ENCODE data around the gene PCDHA8. TPM values are rescaled to one million over a fixed set of nuclear protein-coding genes. Genes with fewer than 3 reads are reported as not detected.
"Not testable (repeated sequence)": the region's sequence is repeated elsewhere in the genome, so short reads cannot be mapped to it uniquely, and the experiment has no call there.

Gene PCDHA8
- total and polyA plus RNA-seq, 4 experiments from 2014 or later = not detected

DNA sequence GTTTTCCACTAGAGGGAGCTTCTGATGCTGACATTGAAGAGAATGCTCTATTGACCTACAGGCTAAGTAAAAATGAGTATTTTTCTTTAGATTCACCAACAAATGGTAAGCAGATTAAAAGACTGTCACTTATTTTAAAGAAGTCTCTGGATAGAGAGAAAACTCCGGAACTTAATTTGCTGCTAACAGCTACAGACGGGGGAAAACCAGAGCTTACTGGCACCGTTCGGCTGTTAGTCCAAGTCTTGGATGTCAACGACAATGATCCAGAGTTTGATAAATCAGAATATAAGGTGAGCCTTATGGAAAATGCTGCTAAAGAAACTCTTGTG is 28.5 kb downstream of the PCDHA8 start:
- Mint-ChIP-seq H3K27ac (no peak overlapping the region), H3K9me3 (peaks cover 3 to 40% (median 21%) of the 10 kb centered on the region in 8 donors), H3K27me3 (peaks cover 11 to 17% of the 10 kb centered on the region in 2 donors), H3K4me1 (peaks cover 0 to 3% (median 0%) of the 10 kb centered on the region in 4 donors), H3K4me3 (no peak overlapping the region), H3K36me3 (no peaks in the 10 kb centered on the region)
- ChIA-PET POLR2A (ENCODE audit: partially characterized antibody) (interaction anchor here (0.6 kb wide), 1 partner anchor 10 kb away, joined by 3 read pairs; no protein-coding TSS in a partner anchor), CTCF (ENCODE audit: partially characterized antibody) (no interaction called here)
- Histone ChIP-seq H3K36me3 (ENCODE audit: insufficient read depth, low read length) (no peaks in the 10 kb centered on the region), H3K27me3 (ENCODE audit: insufficient read depth, low read length) (no peaks in the 10 kb centered on the region), H3K9me3 (ENCODE audit: control insufficient read depth in 1 of 2, low read length in 2 of 2) (no peaks in the 10 kb centered on the region), H3K4me1 (ENCODE audit: insufficient read depth, low read length) (no peaks in the 10 kb centered on the region), H3K27ac (ENCODE audit: low read depth, low read length) (no peak overlapping the region), H3K4me3 (ENCODE audit: low read length in 2 of 2) (no peak overlapping the region)
- intact Hi-C loops (cut with micrococcal nuclease) = no loop called here
- no peak for DNase-seq

DNA sequence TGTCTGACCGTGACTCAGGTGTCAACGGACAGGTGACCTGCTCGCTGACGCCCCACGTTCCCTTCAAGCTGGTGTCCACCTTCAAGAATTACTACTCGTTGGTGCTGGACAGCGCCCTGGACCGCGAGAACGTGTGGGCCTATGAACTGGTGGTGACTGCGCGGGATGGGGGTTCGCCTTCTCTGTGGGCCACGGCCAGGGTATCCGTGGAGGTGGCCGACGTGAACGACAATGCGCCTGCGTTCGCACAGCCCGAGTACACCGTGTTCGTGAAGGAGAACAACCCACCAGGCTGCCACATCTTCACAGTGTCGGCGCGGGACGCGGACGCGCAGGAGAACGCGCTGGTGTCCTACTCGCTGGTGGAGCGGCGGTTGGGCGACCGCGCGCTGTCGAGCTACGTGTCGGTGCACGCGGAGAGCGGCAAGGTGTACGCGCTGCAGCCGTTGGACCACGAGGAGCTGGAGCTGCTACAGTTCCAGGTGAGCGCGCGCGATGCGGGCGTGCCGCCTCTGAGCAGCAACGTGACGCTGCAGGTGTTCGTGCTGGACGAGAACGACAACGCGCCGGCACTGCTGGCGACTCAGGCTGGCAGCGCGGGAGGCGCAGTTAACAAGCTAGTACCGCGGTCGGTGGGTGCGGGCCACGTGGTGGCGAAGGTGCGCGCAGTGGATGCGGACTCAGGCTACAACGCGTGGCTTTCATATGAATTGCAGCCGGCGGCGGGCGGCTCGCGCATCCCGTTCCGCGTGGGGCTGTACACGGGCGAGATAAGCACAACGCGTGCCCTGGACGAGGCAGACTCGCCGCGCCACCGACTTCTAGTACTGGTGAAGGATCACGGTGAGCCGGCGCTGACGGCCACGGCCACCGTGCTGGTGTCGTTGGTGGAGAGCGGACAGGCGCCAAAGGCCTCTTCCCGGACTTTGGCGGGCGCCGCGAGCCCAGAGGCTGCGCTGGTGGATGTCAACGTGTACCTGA is 29.5 kb downstream of the PCDHA8 start:
- DNase-seq = no peak
- no peaks in the 10 kb centered on the region for H3K4me1 ChIP-seq (ENCODE audit: insufficient read depth, low read length)
- no peak overlapping the region for H3K4me3 ChIP-seq (ENCODE audit: low read length in 2 of 2)
- intact Hi-C loops (cut with micrococcal nuclease) = no loop called here
- peaks cover 3 to 47% (median 27%) of the 10 kb centered on the region in 8 donors for H3K9me3 Mint-ChIP-seq
- POLR2A ChIA-PET (ENCODE audit: partially characterized antibody) = interaction anchor here (0.6 kb wide), 1 partner anchor 11 kb away, joined by 3 read pairs; no protein-coding TSS in a partner anchor
- no peaks in the 10 kb centered on the region for H3K36me3 Mint-ChIP-seq
- H3K4me3 Mint-ChIP-seq = no peak overlapping the region
- CTCF ChIA-PET (ENCODE audit: partially characterized antibody) = no interaction called here
- no peaks in the 10 kb centered on the region for H3K36me3 ChIP-seq (ENCODE audit: insufficient read depth, low read length)
- no peak overlapping the region for H3K27ac Mint-ChIP-seq
- H3K4me1 Mint-ChIP-seq = peaks cover 0 to 3% (median 0%) of the 10 kb centered on the region in 4 donors
- no peaks in the 10 kb centered on the region for H3K27me3 ChIP-seq (ENCODE audit: insufficient read depth, low read length)
- H3K27ac ChIP-seq (ENCODE audit: low read depth, low read length) = no peak overlapping the region
- H3K27me3 Mint-ChIP-seq = peaks cover 11 to 17% of the 10 kb centered on the region in 2 donors
- H3K9me3 ChIP-seq (ENCODE audit: control insufficient read depth in 1 of 2, low read length in 2 of 2) = no peaks in the 10 kb centered on the region

DNA sequence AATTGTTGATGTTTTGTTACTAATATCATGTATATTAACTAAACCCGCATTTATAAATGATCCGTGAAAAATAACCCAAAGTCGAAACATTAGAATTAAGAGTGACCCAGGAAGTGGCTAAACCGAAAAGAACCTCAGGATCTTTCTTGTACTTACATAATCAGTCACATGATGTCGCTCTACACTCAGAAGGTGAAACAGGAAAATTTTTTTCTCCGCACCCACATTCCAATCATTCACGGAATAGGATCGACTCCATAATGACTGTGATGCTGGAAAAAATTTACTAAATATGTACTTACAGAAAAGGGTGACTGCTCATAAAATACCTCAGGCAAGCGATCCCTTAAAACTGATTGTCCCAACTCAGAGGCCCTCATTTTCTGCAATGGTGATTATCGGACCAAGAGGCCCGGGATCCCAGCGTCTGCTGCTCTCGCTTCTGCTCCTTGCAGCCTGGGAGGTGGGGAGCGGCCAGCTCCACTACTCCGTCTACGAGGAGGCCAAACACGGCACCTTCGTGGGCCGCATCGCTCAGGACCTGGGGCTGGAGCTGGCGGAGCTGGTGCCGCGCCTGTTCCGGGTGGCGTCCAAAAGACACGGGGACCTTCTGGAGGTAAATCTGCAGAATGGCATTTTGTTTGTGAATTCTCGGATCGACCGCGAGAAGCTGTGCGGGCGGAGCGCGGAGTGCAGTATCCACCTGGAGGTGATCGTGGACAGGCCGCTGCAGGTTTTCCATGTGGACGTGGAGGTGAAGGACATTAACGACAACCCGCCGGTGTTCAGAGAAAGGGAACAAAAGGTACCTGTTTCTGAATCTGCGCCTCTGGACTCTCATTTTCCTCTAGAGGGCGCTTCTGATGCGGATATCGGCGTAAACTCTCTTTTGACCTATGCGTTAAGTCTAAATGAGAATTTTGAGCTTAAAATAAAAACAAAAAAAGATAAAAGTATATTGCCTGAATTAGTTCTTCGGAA is 34.4 kb downstream of the PCDHA8 start, which contains the start of gene PCDHA12:
TSS of gene PCDHA12 (plus strand) at position 224 of the 981 bp plus-strand sequence. CDS start at position 389, 165 bp downstream.
- Histone ChIP-seq H3K4me3 (ENCODE audit: low read length in 2 of 2) (no peak within 1 kb of the TSS), H3K4me1 (ENCODE audit: insufficient read depth, low read length) (no peaks in the 10 kb centered on the region), H3K27ac (ENCODE audit: low read depth, low read length) (no peak within 1 kb of the TSS), H3K36me3 (ENCODE audit: insufficient read depth, low read length) (no peaks in the 10 kb centered on the region), H3K9me3 (ENCODE audit: control insufficient read depth in 1 of 2, low read length in 2 of 2) (no peaks in the 10 kb centered on the region), H3K27me3 (ENCODE audit: insufficient read depth, low read length) (no peaks in the 10 kb centered on the region)
- no peaks in the 10 kb centered on the region for H3K4me1 Mint-ChIP-seq
- H3K27ac Mint-ChIP-seq = no peak within 1 kb of the TSS
- peaks cover 10 to 22% of the 10 kb centered on the region in 2 donors for H3K27me3 Mint-ChIP-seq
- H3K36me3 Mint-ChIP-seq = no peaks in the 10 kb centered on the region
- intact Hi-C loops (cut with micrococcal nuclease) = no loop called here
- no peak for DNase-seq
- H3K4me3 Mint-ChIP-seq = peak within 1 kb of the TSS in 1 of 8 donors; percentile 17
- ChIA-PET POLR2A (ENCODE audit: partially characterized antibody) (no interaction called here), CTCF (ENCODE audit: partially characterized antibody) (no interaction called here)
- peaks cover 3 to 59% (median 38%) of the 10 kb centered on the region in 8 donors for H3K9me3 Mint-ChIP-seq

DNA sequence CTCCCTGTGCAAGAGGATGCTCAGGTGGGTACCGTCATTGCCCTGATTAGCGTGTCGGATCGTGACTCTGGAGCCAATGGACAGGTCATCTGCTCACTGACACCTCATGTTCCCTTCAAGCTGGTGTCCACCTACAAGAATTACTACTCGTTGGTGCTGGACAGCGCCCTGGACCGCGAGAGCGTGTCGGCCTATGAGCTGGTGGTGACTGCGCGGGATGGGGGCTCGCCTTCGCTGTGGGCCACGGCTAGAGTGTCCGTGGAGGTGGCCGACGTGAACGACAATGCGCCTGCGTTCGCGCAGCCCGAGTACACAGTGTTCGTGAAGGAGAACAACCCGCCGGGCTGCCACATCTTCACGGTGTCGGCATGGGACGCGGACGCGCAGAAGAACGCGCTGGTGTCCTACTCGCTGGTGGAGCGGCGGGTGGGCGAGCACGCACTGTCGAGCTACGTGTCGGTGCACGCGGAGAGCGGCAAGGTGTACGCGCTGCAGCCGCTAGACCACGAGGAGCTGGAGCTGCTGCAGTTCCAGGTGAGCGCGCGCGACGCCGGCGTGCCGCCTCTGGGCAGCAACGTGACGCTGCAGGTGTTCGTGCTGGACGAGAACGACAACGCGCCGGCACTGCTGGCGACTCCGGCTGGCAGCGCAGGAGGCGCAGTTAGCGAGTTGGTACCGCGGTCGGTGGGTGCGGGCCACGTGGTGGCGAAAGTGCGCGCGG is 35.7 kb downstream of the PCDHA8 start:
- H3K4me1 Mint-ChIP-seq, H3K36me3 Mint-ChIP-seq: not testable (repeated sequence)

DNA sequence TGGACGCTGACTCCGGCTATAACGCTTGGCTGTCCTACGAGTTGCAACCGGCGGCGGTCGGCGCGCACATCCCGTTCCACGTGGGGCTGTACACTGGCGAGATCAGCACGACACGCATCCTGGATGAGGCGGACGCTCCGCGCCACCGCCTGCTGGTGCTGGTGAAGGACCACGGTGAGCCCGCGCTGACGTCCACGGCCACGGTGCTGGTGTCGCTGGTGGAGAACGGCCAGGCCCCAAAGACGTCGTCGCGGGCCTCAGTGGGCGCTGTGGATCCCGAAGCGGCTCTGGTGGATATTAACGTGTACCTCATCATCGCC is 36.2 kb downstream of the PCDHA8 start:
- H3K4me1 Mint-ChIP-seq = no peaks in the 10 kb centered on the region
- Histone ChIP-seq H3K4me1 (ENCODE audit: insufficient read depth, low read length) (no peaks in the 10 kb centered on the region), H3K9me3 (ENCODE audit: control insufficient read depth in 1 of 2, low read length in 2 of 2) (no peaks in the 10 kb centered on the region), H3K27ac (ENCODE audit: low read depth, low read length) (no peak overlapping the region), H3K27me3 (ENCODE audit: insufficient read depth, low read length) (no peaks in the 10 kb centered on the region), H3K36me3 (ENCODE audit: insufficient read depth, low read length) (no peaks in the 10 kb centered on the region), H3K4me3 (ENCODE audit: low read length in 2 of 2) (no peak overlapping the region)
- intact Hi-C loops (cut with micrococcal nuclease) = no loop called here
- DNase-seq = no peak
- ChIA-PET POLR2A (ENCODE audit: partially characterized antibody) (no interaction called here), CTCF (ENCODE audit: partially characterized antibody) (no interaction called here)
- H3K27ac Mint-ChIP-seq = no peak overlapping the region
- H3K4me3 Mint-ChIP-seq = no peak overlapping the region
- H3K9me3 Mint-ChIP-seq = peaks cover 3 to 69% (median 46%) of the 10 kb centered on the region in 8 donors
- H3K36me3 Mint-ChIP-seq = peaks cover 0 to 2% of the 10 kb centered on the region in 2 donors
- H3K27me3 Mint-ChIP-seq = peaks cover 19 to 23% of the 10 kb centered on the region in 2 donors

More for the DNA sequence above, 35.7 kb downstream of the PCDHA8 start:
- H3K27ac Mint-ChIP-seq; intact Hi-C loops (cut with micrococcal nuclease); H3K4me3 Mint-ChIP-seq; H3K27ac ChIP-seq (ENCODE audit: low read depth, low read length); H3K27me3 ChIP-seq (ENCODE audit: insufficient read depth, low read length); H3K9me3 ChIP-seq (ENCODE audit: control insufficient read depth in 1 of 2, low read length in 2 of 2); CTCF ChIA-PET (ENCODE audit: partially characterized antibody); H3K4me3 ChIP-seq (ENCODE audit: low read length in 2 of 2); POLR2A ChIA-PET (ENCODE audit: partially characterized antibody); H3K36me3 ChIP-seq (ENCODE audit: insufficient read depth, low read length); H3K4me1 ChIP-seq (ENCODE audit: insufficient read depth, low read length); DNase-seq: not testable (repeated sequence)
- peaks cover 17 to 23% of the 10 kb centered on the region in 2 donors for H3K27me3 Mint-ChIP-seq
- H3K9me3 Mint-ChIP-seq = peaks cover 3 to 69% (median 47%) of the 10 kb centered on the region in 8 donors

- Histone ChIP-seq H3K4me3 (ENCODE audit: low read length in 2 of 2) (no peak within 1 kb of the TSS), H3K27me3 (ENCODE audit: insufficient read depth, low read length) (no peaks in the 10 kb centered on the region), H3K27ac (ENCODE audit: low read depth, low read length) (no peak within 1 kb of the TSS), H3K9me3 (ENCODE audit: control insufficient read depth in 1 of 2, low read length in 2 of 2) (no peaks in the 10 kb centered on the region), H3K4me1 (ENCODE audit: insufficient read depth, low read length) (no peaks in the 10 kb centered on the region), H3K36me3 (ENCODE audit: insufficient read depth, low read length) (no peaks in the 10 kb centered on the region)
- peaks cover 0 to 58% (median 40%) of the 10 kb centered on the region in 8 donors for H3K9me3 Mint-ChIP-seq
- no peak within 1 kb of the TSS for H3K27ac Mint-ChIP-seq
- H3K27me3 Mint-ChIP-seq = peaks cover 16 to 17% of the 10 kb centered on the region in 2 donors
- POLR2A ChIA-PET (ENCODE audit: partially characterized antibody) = no interaction called here
- peak within 1 kb of the TSS in 1 of 8 donors; percentile 5 for H3K4me3 Mint-ChIP-seq
- CTCF ChIA-PET (ENCODE audit: partially characterized antibody) = no interaction called here
- intact Hi-C loops (cut with micrococcal nuclease) = no loop called here
- H3K4me1 Mint-ChIP-seq = no peaks in the 10 kb centered on the region
- no peak for DNase-seq
- H3K36me3 Mint-ChIP-seq = peaks cover 0 to 2% of the 10 kb centered on the region in 2 donors
These were observed 41.1 kb downstream of the PCDHA8 start, which contains the start of gene PCDHA13 for GRCh38 chr5:140881889-140882590. Gene PCDHA13, plus strand, starts transcription at chr5:140882124. Its CDS starts 145 bp downstream, at chr5:140882269.
